Measurements from ENCODE around the gene THOP1. TPM values are rescaled to one million over a fixed set of nuclear protein-coding genes. Genes with fewer than 3 reads are reported as not detected.
"Not testable (repeated sequence)": the region's sequence is repeated elsewhere in the genome, so short reads cannot be mapped to it uniquely, and the experiment has no call there.

The THOP1 gene
- total RNA-seq, 4 donors from 2014 or later: 24.3 to 142 (median 49.5) TPM

GRCh38 chr19:2788237-2788636, 2.9 kb downstream of the THOP1 start:
- Histone ChIP-seq H3K4me3 (no peak overlapping the region), H3K4me1 (peaks cover 0 to 18% (median 5%) of the 10 kb centered on the region in 4 donors), H3K27me3 (no peaks in the 10 kb centered on the region), H3K9me3 (no peaks in the 10 kb centered on the region), H3K36me3 (no peaks in the 10 kb centered on the region), H3K27ac (no peak overlapping the region)
- no peak for DNase-seq
- TF ChIP-seq POLR2A (IDR thresholded peaks at IDR 0.05): no peak
- TF ChIP-seq CTCF (IDR thresholded peaks at IDR 0.05): no peak

- no peak for TF ChIP-seq CTCF (IDR thresholded peaks at IDR 0.05)
- H3K4me1 ChIP-seq: peaks cover 0 to 9% (median 3%) of the 10 kb centered on the region in 4 donors
- H3K27ac ChIP-seq: no peak overlapping the region
- H3K4me3 ChIP-seq: no peak overlapping the region
- no peaks in the 10 kb centered on the region for H3K9me3 ChIP-seq
- no peaks in the 10 kb centered on the region for H3K27me3 ChIP-seq
- peaks cover 0 to 6% (median 0%) of the 10 kb centered on the region in 3 donors for H3K36me3 ChIP-seq
- DNase-seq: no peak
Observed at GRCh38 chr19:2790194-2790556, 4.9 kb downstream of the THOP1 start.

- no peaks in the 10 kb centered on the region for H3K9me3 ChIP-seq
- TF ChIP-seq POLR2A (IDR thresholded peaks at IDR 0.05) (no peak), CTCF (IDR thresholded peaks at IDR 0.05) (no peak)
- no peaks in the 10 kb centered on the region for H3K27me3 ChIP-seq
- peaks cover 0 to 11% (median 0%) of the 10 kb centered on the region in 3 donors for H3K36me3 ChIP-seq
- no peak for DNase-seq
- peaks cover 0 to 9% (median 3%) of the 10 kb centered on the region in 4 donors for H3K4me1 ChIP-seq
- H3K4me3 ChIP-seq: no peak overlapping the region
- no peak overlapping the region for H3K27ac ChIP-seq
Observed at GRCh38 chr19:2790557-2791271, 5.4 kb downstream of the THOP1 start.

GRCh38 chr19:2791440-2791839, 6.1 kb downstream of the THOP1 start:
- peaks cover 0 to 18% (median 0%) of the 10 kb centered on the region in 3 donors for H3K36me3 ChIP-seq
- H3K4me3 ChIP-seq: no peak overlapping the region
- H3K27ac ChIP-seq: no peak overlapping the region
- peaks cover 0 to 2% (median under 1%) of the 10 kb centered on the region in 4 donors for H3K4me1 ChIP-seq
- DNase-seq: no peak
- no peak for TF ChIP-seq CTCF (IDR thresholded peaks at IDR 0.05)
- TF ChIP-seq POLR2A (IDR thresholded peaks at IDR 0.05): no peak
- H3K27me3 ChIP-seq: no peaks in the 10 kb centered on the region
- H3K9me3 ChIP-seq: no peaks in the 10 kb centered on the region

- H3K27ac ChIP-seq: no peak overlapping the region
- no peak overlapping the region for H3K4me3 ChIP-seq
- TF ChIP-seq CTCF (IDR thresholded peaks at IDR 0.05) (no peak), POLR2A (IDR thresholded peaks at IDR 0.05) (no peak)
- H3K27me3 ChIP-seq: no peaks in the 10 kb centered on the region
- H3K4me1 ChIP-seq: no peaks in the 10 kb centered on the region
- H3K36me3 ChIP-seq: peaks cover 0 to 18% (median 0%) of the 10 kb centered on the region in 3 donors
- no peaks in the 10 kb centered on the region for H3K9me3 ChIP-seq
- no peak for DNase-seq
Observed at GRCh38 chr19:2791876-2792275, 6.6 kb downstream of the THOP1 start.

GRCh38 chr19:2792666-2793065, 7.4 kb downstream of the THOP1 start:
- H3K27me3 ChIP-seq, H3K4me3 ChIP-seq, H3K4me1 ChIP-seq, H3K27ac ChIP-seq, DNase-seq, H3K9me3 ChIP-seq: not testable (repeated sequence)
- H3K36me3 ChIP-seq: peaks cover 0 to 25% (median 0%) of the 10 kb centered on the region in 3 donors
